CD4-positive, alpha-beta T cell (primary cell): ENCODE data around the gene IGF2BP3. TPM values are rescaled to one million over a fixed set of nuclear protein-coding genes. Genes with fewer than 3 reads are reported as not detected.

Source experiments
- ATAC-seq: fragments of 200-7000 bp; cut with Tn5 transposase; one replicate; pipeline ENCODE4 v1.10.0; 2022; ENCODE audit warnings: mild to moderate bottlenecking; ENCODE audit not compliant: poor library complexity
- CTCF ChIA-PET: fragments of 350-600 bp; sonication (Branson Sonifier 250); formaldehyde crosslinking; loops from one replicate; lab custom pipeline; 2021; ENCODE audit warnings: antibody characterized with exemption, inconsistent platforms; lab: Charles Lee
- POLR2A ChIA-PET: fragments of 350-600 bp; sonication (Branson Sonifier 250); formaldehyde crosslinking; loops from one replicate; lab custom pipeline; 2021; ENCODE audit warnings: antibody characterized with exemption, inconsistent platforms; lab: Charles Lee
- DNase-seq, 14 experiments: peaks; one replicate each; pipeline ENCODE4 v3.0.0-alpha.2; 2013 to 2020; ENCODE audit warnings: mixed read lengths in 2 of 14
- H3K27ac ChIP-seq, 2 donors: one replicate each; pipeline versions ENCODE4 v1.5.1 to v1.7.0; 2013; ENCODE audit warnings: low read length in 2 of 2, low read depth in 1 of 2, mild to moderate bottlenecking in 1 of 2
- H3K27me3 ChIP-seq, 2 experiments: 1 replicate in 1 of 2; 2 replicates in 1 of 2; pipeline versions ENCODE4 v1.6.1 to v1.7.0; 2013; ENCODE audit warnings: low read length in 2 of 2, control low read depth in 1 of 2, mild to moderate bottlenecking in 1 of 2, moderate library complexity in 1 of 2; ENCODE audit not compliant: insufficient read depth in 2 of 2, control insufficient read depth in 1 of 2
- H3K36me3 ChIP-seq: one replicate; pipeline ENCODE4 v1.6.1; 2013; ENCODE audit warnings: low read length, control low read depth; ENCODE audit not compliant: insufficient read depth
- H3K4me1 ChIP-seq: one replicate; pipeline ENCODE4 v1.6.1; 2013; ENCODE audit warnings: low read length, control low read depth; ENCODE audit not compliant: insufficient read depth
- H3K4me3 ChIP-seq: one replicate; pipeline ENCODE4 v1.5.1; 2013; ENCODE audit warnings: mild to moderate bottlenecking, low read length, moderate library complexity
- H3K9me3 ChIP-seq, 2 experiments: 1 replicate in 1 of 2; 2 replicates in 1 of 2; pipeline versions ENCODE4 v1.6.1 to v1.7.0; 2013; ENCODE audit warnings: low read length in 2 of 2, mild to moderate bottlenecking in 2 of 2, control low read depth in 1 of 2, moderate library complexity in 1 of 2; ENCODE audit not compliant: control insufficient read depth in 1 of 2, insufficient read depth in 1 of 2
- H3K27ac Mint-ChIP-seq: one replicate; pipeline ENCODE4 v1.8.0; 2020; ENCODE audit warnings: mixed read lengths
- H3K27me3 Mint-ChIP-seq: one replicate; pipeline ENCODE4 v1.8.0; 2021; ENCODE audit warnings: mixed read lengths
- H3K36me3 Mint-ChIP-seq: one replicate; pipeline ENCODE4 v1.8.0; 2021; ENCODE audit warnings: low read depth, mixed read lengths
- H3K4me1 Mint-ChIP-seq: one replicate; pipeline ENCODE4 v1.8.0; 2021; ENCODE audit warnings: low read depth, mixed read lengths
- H3K4me3 Mint-ChIP-seq: one replicate; pipeline ENCODE4 v1.8.0; 2020; ENCODE audit warnings: mild to moderate bottlenecking, mixed read lengths
- H3K9me3 Mint-ChIP-seq: one replicate; pipeline ENCODE4 v1.8.0; 2020; ENCODE audit warnings: mixed read lengths
- CTCF ChIP-seq: fragments of 200-600 bp; IDR thresholded peaks from one replicate; pipeline ENCODE4 v1.8.0; 2022; ENCODE audit warnings: antibody characterized with exemption, mild to moderate bottlenecking
- intact Hi-C, 2 experiments: fragments of 100-400 bp; cut with DNase I in 1 of 2; cut with micrococcal nuclease in 1 of 2; formaldehyde crosslinking; loops; one replicate each; pipeline versions ENCODE4 v1.15.1 to v1.9.0; 2023 to 2025; cut with DNase I, micrococcal nuclease
- total RNA-seq, 174 experiments: library from RNA in 2 of 174; stranded (reverse) in 2 of 174; gene quantifications; one replicate each; pipeline ENCODE4 v1.2.3 and lab custom pipeline; 2021 to 2026

IGF2BP3 gene
- total RNA-seq, 2 experiments from 2014 or later: not detected

GRCh38 chr7:23380556-23380955, 89.7 kb downstream of the IGF2BP3 start:
- H3K36me3 Mint-ChIP-seq: no peaks in the 10 kb centered on the region
- H3K4me1 ChIP-seq: no peaks in the 10 kb centered on the region
- no peak overlapping the region for H3K27ac Mint-ChIP-seq
- no peaks in the 10 kb centered on the region for H3K4me1 Mint-ChIP-seq
- H3K27me3 Mint-ChIP-seq: peaks cover 5% of the 10 kb centered on the region
- intact Hi-C loops: no loop called here
- H3K4me3 ChIP-seq: no peak overlapping the region
- POLR2A ChIA-PET: interaction anchor here (0.6 to 0.9 kb wide), 2 partner anchors 82 to 122 kb away, joined by 3 to 5 read pairs; partner anchors contain the start of gene MALSU1
- DNase-seq (no peak), ATAC-seq (no peak)
- no peaks in the 10 kb centered on the region for H3K27me3 ChIP-seq
- H3K9me3 ChIP-seq: no peaks in the 10 kb centered on the region
- H3K9me3 Mint-ChIP-seq: no peaks in the 10 kb centered on the region
- no peaks in the 10 kb centered on the region for H3K36me3 ChIP-seq
- CTCF ChIA-PET: interaction anchor here (0.6 to 0.7 kb wide), 2 partner anchors 108 to 118 kb away, joined by 3 to 6 read pairs; no protein-coding TSS in a partner anchor
- no peak for TF ChIP-seq CTCF
- no peak overlapping the region for H3K4me3 Mint-ChIP-seq
- no peak overlapping the region for H3K27ac ChIP-seq

- intact Hi-C loops: no loop called here
- no peak overlapping the region for H3K27ac Mint-ChIP-seq
- H3K27me3 ChIP-seq: no peaks in the 10 kb centered on the region
These were observed 91.3 kb downstream of the IGF2BP3 start for GRCh38 chr7:23378996-23379395.

GRCh38 chr7:23377134-23377533, 93.2 kb downstream of the IGF2BP3 start:
- Histone ChIP-seq H3K4me3 (no peak overlapping the region), H3K9me3 (no peaks in the 10 kb centered on the region), H3K27me3 (no peaks in the 10 kb centered on the region), H3K4me1 (peaks cover 4% of the 10 kb centered on the region), H3K36me3 (no peaks in the 10 kb centered on the region), H3K27ac (no peak overlapping the region)
- TF ChIP-seq CTCF: no peak
- Mint-ChIP-seq H3K9me3 (no peaks in the 10 kb centered on the region), H3K27me3 (peaks cover 5% of the 10 kb centered on the region), H3K27ac (no peak overlapping the region), H3K4me3 (no peak overlapping the region), H3K4me1 (peaks cover 17% of the 10 kb centered on the region), H3K36me3 (no peaks in the 10 kb centered on the region)
- intact Hi-C loops: no loop called here
- ATAC-seq (no peak), DNase-seq (no peak)
- POLR2A ChIA-PET: no interaction called here
- CTCF ChIA-PET: interaction anchor here (0.5 kb wide), 1 partner anchor 25 kb away, joined by 3 read pairs; no protein-coding TSS in a partner anchor

More at GRCh38 chr7:23378996-23379395, 91.3 kb downstream of the IGF2BP3 start:
- no peak for ATAC-seq
- Mint-ChIP-seq H3K36me3 (no peaks in the 10 kb centered on the region), H3K9me3 (no peaks in the 10 kb centered on the region), H3K4me3 (no peak overlapping the region), H3K4me1 (no peaks in the 10 kb centered on the region), H3K27me3 (peaks cover 5% of the 10 kb centered on the region)
- Histone ChIP-seq H3K4me3 (no peak overlapping the region), H3K9me3 (no peaks in the 10 kb centered on the region), H3K4me1 (no peaks in the 10 kb centered on the region), H3K36me3 (no peaks in the 10 kb centered on the region), H3K27ac (no peak overlapping the region)
- DNase-seq: no peak
- no peak for TF ChIP-seq CTCF
- POLR2A ChIA-PET: no interaction called here
- CTCF ChIA-PET: no interaction called here
